Uterus (tissue), 4 donors: ENCODE results near the gene TCL1B. TPM values are rescaled to one million over a fixed set of nuclear protein-coding genes. Genes with fewer than 3 reads are reported as not detected.

ENCODE experiments used
- DNase-seq, 2 donors: peaks; one replicate each; pipeline ENCODE4 v3.0.0-alpha.2; 2019 to 2020
- H3K27ac ChIP-seq, 2 donors: fragments of 200-600 bp; sonication (generic); 1 replicate in 1 of 2; 2 replicates in 1 of 2; pipeline ENCODE4 v1.5.1; 2016 to 2018
- H3K27me3 ChIP-seq, 2 donors: fragments of 200-600 bp; sonication (generic); one replicate each; pipeline ENCODE4 v1.5.1; 2018 to 2019; ENCODE audit warnings: control low read depth in 1 of 2
- H3K36me3 ChIP-seq, 2 donors: fragments of 200-600 bp; sonication (generic); one replicate each; pipeline ENCODE4 v1.5.1; 2019; ENCODE audit warnings: control low read depth in 1 of 2
- H3K4me1 ChIP-seq, 2 donors: fragments of 200-600 bp; sonication (generic); one replicate each; pipeline ENCODE4 v1.5.1; 2018 to 2019; ENCODE audit warnings: control low read depth in 1 of 2
- H3K4me3 ChIP-seq, 2 donors: fragments of 200-600 bp; sonication (generic); 1 replicate in 1 of 2; 2 replicates in 1 of 2; pipeline ENCODE4 v1.5.1; 2018 to 2019; ENCODE audit warnings: mild to moderate bottlenecking in 1 of 2
- H3K9me3 ChIP-seq, 2 donors: fragments of 200-600 bp; sonication (generic); one replicate each; pipeline ENCODE4 v1.5.1; 2019; ENCODE audit warnings: control low read depth in 1 of 2
- CTCF ChIP-seq, 4 experiments: fragments of 200-600 bp in 2 of 4; fragments of 450-650 bp in 2 of 4; sonication (generic) in 2 of 4; IDR thresholded peaks; one replicate each; pipeline ENCODE4 v1.5.1; 2016 to 2019; ENCODE audit warnings: antibody characterized with exemption in 4 of 4, mild to moderate bottlenecking in 2 of 4, moderate library complexity in 1 of 4
- POLR2A ChIP-seq, 2 donors: fragments of 450-650 bp; IDR thresholded peaks; one replicate each; pipeline ENCODE4 v1.6.1; 2016; ENCODE audit warnings: antibody characterized with exemption in 2 of 2, mild to moderate bottlenecking in 1 of 2, moderate library complexity in 1 of 2
- intact Hi-C: fragments of 100-400 bp; cut with DNase I; formaldehyde crosslinking; loops from one replicate; pipeline ENCODE4 v1.15.1; 2023; ENCODE audit warnings: low total_unique reads
- total RNA-seq, 4 donors: library from RNA; depleted of rRNA in 3 of 4; stranded (reverse); fragments of >200 nt in 3 of 4; gene quantifications; one replicate each; pipeline versions ENCODE4 v1.1.0 to v1.2.4, GENCODE V29; 2014 to 2023
- donor health status: DM: yes; HTN: yes; CAD: no.

The TCL1B gene
- total RNA-seq, 4 donors from 2014 or later: 0.28 TPM; not detected in 3

- Histone ChIP-seq H3K36me3 (no peaks in the 10 kb centered on the region), H3K4me1 (no peaks in the 10 kb centered on the region), H3K27me3 (no peaks in the 10 kb centered on the region), H3K4me3 (no peak overlapping the region), H3K27ac (no peak overlapping the region), H3K9me3 (no peaks in the 10 kb centered on the region)
- DNase-seq: no peak
- no peak for TF ChIP-seq CTCF (IDR thresholded peaks at IDR 0.05)
- TF ChIP-seq POLR2A (IDR thresholded peaks at IDR 0.05): no peak
- intact Hi-C loops: no loop called here
Observed at GRCh38 chr14:95695913-95696312, 9.7 kb downstream of the TCL1B start.

GRCh38 chr14:95696741-95697140, 10.5 kb downstream of the TCL1B start:
- Histone ChIP-seq H3K36me3 (no peaks in the 10 kb centered on the region), H3K27ac (no peak overlapping the region), H3K4me1 (no peaks in the 10 kb centered on the region), H3K9me3 (no peaks in the 10 kb centered on the region), H3K4me3 (no peak overlapping the region), H3K27me3 (no peaks in the 10 kb centered on the region)
- intact Hi-C loops: no loop called here
- DNase-seq: no peak
- TF ChIP-seq CTCF (IDR thresholded peaks at IDR 0.05) (no peak), POLR2A (IDR thresholded peaks at IDR 0.05) (no peak)

GRCh38 chr14:95697764-95698163, 11.5 kb downstream of the TCL1B start:
- no peaks in the 10 kb centered on the region for H3K36me3 ChIP-seq
- H3K27ac ChIP-seq: no peak overlapping the region
- intact Hi-C loops: no loop called here
- H3K4me1 ChIP-seq: no peaks in the 10 kb centered on the region
- no peak overlapping the region for H3K4me3 ChIP-seq
- DNase-seq: no peak
- H3K9me3 ChIP-seq: no peaks in the 10 kb centered on the region
- TF ChIP-seq CTCF (IDR thresholded peaks at IDR 0.05) (no peak), POLR2A (IDR thresholded peaks at IDR 0.05) (no peak)
- H3K27me3 ChIP-seq: no peaks in the 10 kb centered on the region

GRCh38 chr14:95698287-95698686, 12.1 kb downstream of the TCL1B start:
- Histone ChIP-seq H3K4me1 (no peaks in the 10 kb centered on the region), H3K4me3 (no peak overlapping the region), H3K27me3 (no peaks in the 10 kb centered on the region), H3K36me3 (no peaks in the 10 kb centered on the region), H3K9me3 (no peaks in the 10 kb centered on the region), H3K27ac (no peak overlapping the region)
- no peak for DNase-seq
- TF ChIP-seq POLR2A (IDR thresholded peaks at IDR 0.05) (no peak), CTCF (IDR thresholded peaks at IDR 0.05) (no peak)
- intact Hi-C loops: no loop called here

- H3K27ac ChIP-seq: no peak overlapping the region
- no peak overlapping the region for H3K4me3 ChIP-seq
- TF ChIP-seq CTCF (IDR thresholded peaks at IDR 0.05) (no peak), POLR2A (IDR thresholded peaks at IDR 0.05) (no peak)
- no peak for DNase-seq
- H3K4me1 ChIP-seq: no peaks in the 10 kb centered on the region
- no peaks in the 10 kb centered on the region for H3K36me3 ChIP-seq
- no peaks in the 10 kb centered on the region for H3K27me3 ChIP-seq
- intact Hi-C loops: no loop called here
- H3K9me3 ChIP-seq: no peaks in the 10 kb centered on the region
Observed at GRCh38 chr14:95699412-95699811, 13.2 kb downstream of the TCL1B start.
